Keratinocyte (primary cell): ENCODE data around the gene CXCL12.

Experiments
- CTCF ChIP-seq, 3 experiments: IDR thresholded peaks in 1 of 3; conservative IDR thresholded peaks in 1 of 3; optimal IDR thresholded peaks in 1 of 3; 2 replicates in 2 of 3; 3 replicates in 1 of 3; pipeline versions ENCODE3 to v1.5.1; 2011; ENCODE audit warnings: low read length in 3 of 3, mild to moderate bottlenecking in 3 of 3, moderate library complexity in 2 of 3, control low read depth in 1 of 3, inconsistent platforms in 1 of 3; ENCODE audit not compliant: insufficient read depth in 2 of 3; ENCODE audit errors: extremely low read depth in 1 of 3
- EZH2 ChIP-seq: IDR thresholded peaks from one replicate; pipeline ENCODE4 v1.6.1; 2012; ENCODE audit warnings: inconsistent platforms, mild to moderate bottlenecking, low read length, moderate library complexity

DNA sequence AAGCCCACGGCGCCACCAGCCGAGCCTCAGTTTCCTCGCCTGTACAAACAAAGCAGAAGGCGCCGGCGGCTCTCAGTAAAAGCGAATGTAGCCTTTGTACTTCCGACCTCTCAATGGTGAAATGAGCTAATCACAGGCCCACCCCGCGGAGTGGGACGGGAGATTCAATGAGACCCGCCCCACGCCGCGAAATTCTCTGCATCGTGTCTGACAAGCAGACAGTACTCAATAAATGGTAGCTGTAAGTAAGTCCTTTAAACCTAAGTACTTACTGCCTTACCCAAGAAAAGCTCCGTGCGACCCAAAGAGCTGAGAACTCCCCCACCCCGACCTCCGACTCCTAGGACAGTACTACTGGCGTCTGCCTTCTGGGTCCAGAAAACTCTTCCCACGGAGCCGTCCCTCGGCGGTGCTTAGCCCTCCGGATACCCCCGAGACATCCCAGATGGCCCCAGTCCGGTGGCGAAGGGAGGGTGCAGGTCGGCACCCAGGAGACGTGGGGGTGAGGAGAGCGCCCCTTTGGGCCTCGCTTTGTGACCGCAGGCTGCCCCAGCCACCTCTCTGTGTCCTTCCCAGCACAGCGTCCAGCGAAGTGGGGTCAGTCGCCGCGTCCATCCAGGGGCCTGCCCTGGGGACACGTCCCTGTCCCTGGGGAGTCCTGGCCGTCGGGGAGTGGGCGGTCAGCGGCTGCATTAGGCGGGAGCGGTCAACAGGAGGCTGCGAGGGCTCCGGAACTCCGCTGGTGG is 972 bp upstream of the CXCL12 start:
- TF ChIP-seq CTCF (optimal IDR thresholded peaks at IDR 0.05 in 1 of 3, IDR thresholded peaks at IDR 0.05 in 1 of 3, conservative IDR thresholded peaks at IDR 0.05 in 1 of 3; ENCODE audit: extremely low read depth in 1 of 3, insufficient read depth in 2 of 3, low read length in 3 of 3) (no peak), EZH2 (peak; percentile 50)
